Lower leg skin (tissue), 3 donors: ENCODE data around the gene WNK4.

Experiments
- CTCF ChIP-seq, 3 donors: fragments of 450-650 bp; IDR thresholded peaks; one replicate each; pipeline ENCODE4 v1.5.1; 2016; ENCODE audit warnings: antibody characterized with exemption in 3 of 3, mild to moderate bottlenecking in 3 of 3, moderate library complexity in 2 of 3
- POLR2A ChIP-seq, 2 donors: fragments of 450-650 bp; IDR thresholded peaks; one replicate each; pipeline ENCODE4 v1.6.1; 2016 to 2017; ENCODE audit warnings: antibody characterized with exemption in 2 of 2, mild to moderate bottlenecking in 1 of 2, moderate library complexity in 1 of 2

GRCh38 chr17:42783791-42784138, 3.4 kb downstream of the WNK4 start:
- TF ChIP-seq CTCF (IDR thresholded peaks at IDR 0.05): no peak
- no peak for TF ChIP-seq POLR2A (IDR thresholded peaks at IDR 0.05)
